CD4-positive, alpha-beta T cell treated with Interferon gamma for 1 hour (primary cell): ENCODE data around the gene PTPMT1.
"Not testable (repeated sequence)": the region's sequence is repeated elsewhere in the genome, so short reads cannot be mapped to it uniquely, and the experiment has no call there.

Source experiments
- DNase-seq: peaks from one replicate; pipeline ENCODE4 v3.0.0-alpha.2; 2020

Gene PTPMT1

DNA sequence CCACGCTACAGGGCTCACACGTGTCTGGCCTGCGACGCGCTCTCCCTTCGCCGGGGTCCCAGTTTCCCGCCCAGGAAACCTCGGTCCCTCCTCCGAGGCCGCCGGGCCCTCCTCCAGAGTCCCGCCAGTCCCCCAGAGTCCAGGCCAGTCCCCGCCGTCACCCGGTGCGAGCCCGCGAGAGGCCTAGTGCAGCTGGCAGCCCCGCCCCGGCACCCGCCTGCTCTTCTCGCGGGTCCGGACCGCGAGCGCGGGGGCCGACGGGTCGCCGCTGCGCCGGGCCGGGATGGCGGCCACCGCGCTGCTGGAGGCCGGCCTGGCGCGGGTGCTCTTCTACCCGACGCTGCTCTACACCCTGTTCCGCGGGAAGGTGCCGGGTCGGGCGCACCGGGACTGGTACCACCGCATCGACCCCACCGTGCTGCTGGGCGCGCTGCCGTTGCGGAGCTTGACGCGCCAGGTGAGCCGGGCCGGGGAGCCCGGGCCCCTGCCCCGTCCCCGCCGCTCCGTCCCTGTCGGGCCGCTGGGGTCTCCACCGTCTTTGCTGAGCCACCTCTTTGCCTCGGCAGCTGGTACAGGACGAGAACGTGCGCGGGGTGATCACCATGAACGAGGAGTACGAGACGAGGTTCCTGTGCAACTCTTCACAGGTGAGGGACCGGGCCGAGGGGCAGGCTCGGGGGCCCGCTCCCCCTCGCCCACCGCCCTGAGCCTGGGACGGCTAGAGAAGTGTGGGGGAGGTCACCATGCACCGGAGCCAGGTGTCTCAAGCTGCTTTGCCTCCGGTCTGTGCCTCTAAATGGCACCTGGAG lies at the start of gene PTPMT1:
TSS of gene PTPMT1 (plus strand) at position 260 of the 809 bp plus-strand sequence. CDS start at position 284, 24 bp downstream.
- DNase-seq = peak; percentile 63

GRCh38 chr11:47516155-47516554 lies 49.2 kb upstream of the PTPMT1 start:
- no peak for DNase-seq

GRCh38 chr11:47516984-47517853 lies 48.2 kb upstream of the PTPMT1 start:
- DNase-seq = no peak

- no peak for DNase-seq
Measured at GRCh38 chr11:47518212-47518964, 47.0 kb upstream of the PTPMT1 start.

DNA sequence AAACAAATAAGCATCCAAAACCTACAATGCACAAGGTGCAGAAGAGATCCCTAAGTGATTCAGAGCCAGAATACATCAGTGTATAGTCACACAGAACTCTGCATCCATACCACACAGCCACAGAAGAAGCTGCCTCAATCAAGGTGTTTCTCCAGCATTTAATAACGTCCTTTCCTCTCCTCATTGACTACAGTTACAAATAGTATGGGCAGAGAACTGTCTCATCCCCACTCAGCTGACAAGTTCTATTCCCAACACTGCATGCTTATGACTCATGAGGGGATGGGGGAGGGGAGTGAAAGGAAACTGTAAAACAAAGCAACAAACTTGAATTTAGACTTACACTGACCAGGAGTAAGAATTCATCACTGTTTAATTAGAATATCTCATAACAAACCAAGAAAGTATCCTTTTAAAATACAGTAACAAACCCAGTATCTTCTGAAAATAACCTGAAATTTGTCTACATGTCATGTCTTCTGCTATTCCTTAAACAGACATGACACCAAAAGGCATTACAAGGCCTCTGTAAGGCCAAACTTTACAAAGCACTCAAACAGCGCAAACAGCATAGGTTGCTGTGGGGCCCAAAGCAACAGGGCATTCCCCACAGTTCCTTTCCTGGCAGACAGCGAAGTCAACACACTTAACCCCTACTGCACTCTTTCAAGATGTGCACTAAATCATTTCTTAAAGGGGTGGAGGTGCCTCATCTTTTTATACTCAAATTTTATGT lies 41.7 kb upstream of the PTPMT1 start:
- DNase-seq = peak; percentile 37

DNA sequence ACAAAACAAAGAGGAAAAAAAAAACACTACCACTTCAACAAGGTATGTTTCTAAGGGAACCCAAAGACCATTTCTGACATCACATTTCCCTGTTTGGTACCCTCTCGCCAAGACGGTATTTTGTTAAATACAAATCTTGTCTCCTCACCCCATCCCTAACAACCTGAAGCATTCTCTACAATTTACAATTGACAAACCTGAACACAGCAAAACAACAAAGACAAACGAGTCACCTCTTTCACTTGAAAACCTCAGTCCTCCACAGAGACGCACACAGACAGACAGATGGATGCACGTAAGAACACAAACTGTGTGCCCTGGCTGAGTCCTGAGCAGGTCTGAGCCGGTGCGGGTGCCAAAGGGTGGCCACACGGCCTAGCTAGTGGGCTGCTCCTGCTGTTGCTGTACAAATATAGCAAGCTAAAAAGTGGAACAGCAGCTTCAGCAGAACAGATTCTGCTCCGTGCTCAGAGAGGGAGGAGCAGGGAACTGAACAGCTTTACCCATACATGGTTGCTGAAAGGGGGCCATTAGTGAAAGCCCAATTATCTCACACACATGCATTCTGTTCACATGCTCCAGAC lies 41.0 kb upstream of the PTPMT1 start:
- DNase-seq = peak; percentile 11

DNA sequence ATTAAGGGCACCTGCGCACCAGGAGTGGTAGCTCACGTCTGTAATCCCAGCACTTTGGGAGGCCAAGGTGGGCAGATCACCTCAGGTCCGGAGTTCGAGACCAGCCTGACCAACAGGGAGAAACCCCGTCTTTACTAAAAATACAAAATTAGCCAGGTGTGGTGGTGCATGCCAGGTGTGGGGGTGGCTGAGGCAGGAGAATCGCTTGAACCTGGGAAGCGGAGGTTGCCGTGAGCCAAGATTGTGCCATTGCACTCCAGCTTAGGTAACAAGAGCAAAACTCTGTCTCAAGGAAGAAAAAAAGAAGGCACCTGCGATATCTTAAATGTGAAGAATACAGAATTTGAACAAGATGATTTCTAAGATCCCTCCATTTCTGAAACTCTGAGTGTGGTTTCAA lies 39.4 kb upstream of the PTPMT1 start:
- DNase-seq = not testable (repeated sequence)

GRCh38 chr11:47527186-47527585 lies 38.2 kb upstream of the PTPMT1 start:
- no peak for DNase-seq

DNA sequence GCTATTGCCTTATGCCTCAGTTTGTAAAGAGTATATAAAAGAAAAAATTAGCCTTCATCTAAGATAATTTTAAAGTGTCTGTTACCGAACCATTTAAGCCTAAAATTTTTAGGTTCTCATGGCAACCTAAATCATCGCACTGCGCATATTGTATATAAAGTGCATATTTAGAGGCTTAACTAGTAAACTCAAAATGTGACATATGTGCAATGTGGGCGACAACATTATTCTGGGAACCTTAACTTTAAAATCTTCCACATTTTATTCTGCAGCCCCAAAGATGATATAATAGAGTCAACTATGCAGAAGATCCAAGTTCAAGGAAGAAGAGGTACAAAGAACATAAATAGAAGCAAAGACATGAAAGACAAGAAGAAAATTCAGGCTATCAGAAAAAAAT lies 35.4 kb upstream of the PTPMT1 start:
- no peak for DNase-seq

DNA sequence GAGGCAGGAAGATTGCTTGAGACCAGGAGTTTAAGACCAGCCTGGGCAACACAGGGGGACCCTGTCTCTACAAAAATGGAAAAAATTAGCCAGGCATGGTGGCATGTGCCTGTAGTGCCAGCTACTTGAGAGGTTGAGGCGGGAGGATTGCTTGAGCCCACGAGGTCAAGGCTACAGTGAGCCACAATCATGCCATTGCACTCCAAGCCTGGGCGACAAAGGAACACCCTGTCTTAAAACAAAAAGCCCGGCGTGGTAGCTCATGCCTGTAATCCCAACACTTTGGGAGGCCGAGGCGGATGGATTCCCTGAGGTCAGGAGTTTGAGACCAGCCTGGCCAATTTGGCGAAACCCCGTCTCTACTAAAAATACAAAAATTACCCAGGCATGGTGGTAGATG lies 34.7 kb upstream of the PTPMT1 start:
- not testable (repeated sequence) for DNase-seq

- no peak for DNase-seq
Measured at GRCh38 chr11:47531666-47532065, 33.7 kb upstream of the PTPMT1 start.

DNA sequence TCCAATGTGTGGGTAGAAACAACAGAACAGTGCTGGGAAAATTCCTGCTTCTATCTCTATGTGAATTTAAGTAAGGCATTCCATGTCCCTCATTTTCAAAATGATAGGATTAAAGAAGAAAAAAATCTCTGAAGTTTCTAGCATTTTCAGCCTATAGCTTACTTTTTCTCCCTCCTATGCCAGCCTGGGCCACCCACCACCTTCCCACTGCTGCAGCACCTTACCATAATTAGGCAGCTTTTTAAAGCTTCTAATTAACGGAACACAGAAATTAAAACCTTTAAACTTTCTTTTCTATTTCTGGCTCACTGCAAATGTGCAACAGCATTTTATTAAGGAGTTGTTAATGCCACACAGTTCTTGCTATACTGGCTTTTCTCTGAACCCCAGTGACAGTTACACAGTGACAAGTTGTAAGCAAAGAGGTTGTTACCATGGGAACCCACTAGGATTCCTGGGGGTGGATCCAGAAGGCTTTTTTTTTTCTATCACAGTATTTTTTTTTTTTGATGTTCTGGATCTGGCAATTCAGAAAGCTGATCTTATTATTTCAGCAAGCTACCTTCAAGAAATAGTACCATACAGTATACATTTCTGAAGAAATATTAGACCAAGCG lies 32.7 kb upstream of the PTPMT1 start:
- DNase-seq = no peak

DNA sequence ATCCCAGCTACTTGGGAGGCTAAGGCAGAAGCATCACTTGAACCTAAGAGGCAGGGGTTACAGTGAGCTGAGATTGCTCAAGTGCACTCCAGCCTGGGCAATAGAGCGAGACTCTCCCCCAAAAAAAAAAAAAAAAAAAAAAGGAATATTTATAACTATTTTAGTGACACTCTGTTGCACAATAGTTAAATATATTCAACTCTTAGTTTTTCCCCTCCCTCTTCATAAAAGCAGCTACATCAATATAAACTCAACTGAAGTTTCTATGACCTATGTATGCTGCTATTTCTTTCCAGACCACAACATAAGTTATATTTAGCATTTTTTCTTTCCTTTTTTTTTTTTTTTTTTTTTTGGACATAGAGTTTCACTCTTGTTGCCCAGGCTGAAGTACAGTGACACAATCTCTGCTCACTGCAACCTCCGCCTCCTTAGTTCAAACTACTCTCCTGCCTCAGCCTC lies 31.7 kb upstream of the PTPMT1 start:
- DNase-seq = no peak

DNA sequence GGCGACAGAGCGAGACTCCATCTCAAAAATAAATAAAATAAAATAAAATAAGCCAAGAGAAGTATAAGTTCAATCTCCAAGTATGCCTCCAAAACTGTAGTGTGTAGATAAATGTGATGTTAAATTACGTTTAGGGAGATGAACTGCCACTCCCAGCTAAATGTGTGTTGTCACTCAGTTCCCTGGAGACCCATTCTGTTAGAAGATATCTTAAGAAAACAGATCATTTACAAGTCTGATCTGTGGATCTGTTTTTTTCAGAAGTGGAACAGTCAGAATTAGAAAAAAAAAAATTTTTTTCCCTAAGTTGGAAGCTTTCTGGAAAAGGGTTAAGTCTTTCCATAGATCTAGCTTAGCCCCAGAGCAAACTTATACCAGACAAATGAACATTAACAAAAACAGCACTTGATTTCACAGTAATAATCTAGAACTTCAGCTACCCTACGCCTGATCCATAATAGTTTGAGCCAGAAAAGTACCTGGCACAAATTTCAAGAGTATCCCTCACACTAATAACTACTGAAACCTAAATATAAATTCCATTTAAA lies 30.6 kb upstream of the PTPMT1 start:
- no peak for DNase-seq

DNA sequence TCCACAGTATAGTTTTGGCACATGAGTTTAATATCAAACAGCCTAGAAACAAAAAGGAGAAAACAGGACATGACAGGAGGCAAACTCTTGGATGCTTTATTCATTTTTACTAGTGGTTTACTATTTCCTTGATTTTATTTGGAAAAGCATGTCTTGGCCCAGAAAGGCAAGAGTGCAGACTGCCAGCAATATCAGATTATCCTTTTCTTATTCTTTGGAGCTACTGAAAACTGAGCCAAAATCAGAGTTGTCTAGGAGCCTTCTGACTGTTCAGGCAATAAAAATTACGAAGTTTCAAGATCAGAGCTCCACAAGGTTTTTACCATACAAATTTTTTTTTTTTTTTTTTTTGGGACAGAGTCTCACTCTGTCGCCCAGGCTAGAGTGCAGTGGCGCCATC lies 28.5 kb upstream of the PTPMT1 start:
- no peak for DNase-seq

DNA sequence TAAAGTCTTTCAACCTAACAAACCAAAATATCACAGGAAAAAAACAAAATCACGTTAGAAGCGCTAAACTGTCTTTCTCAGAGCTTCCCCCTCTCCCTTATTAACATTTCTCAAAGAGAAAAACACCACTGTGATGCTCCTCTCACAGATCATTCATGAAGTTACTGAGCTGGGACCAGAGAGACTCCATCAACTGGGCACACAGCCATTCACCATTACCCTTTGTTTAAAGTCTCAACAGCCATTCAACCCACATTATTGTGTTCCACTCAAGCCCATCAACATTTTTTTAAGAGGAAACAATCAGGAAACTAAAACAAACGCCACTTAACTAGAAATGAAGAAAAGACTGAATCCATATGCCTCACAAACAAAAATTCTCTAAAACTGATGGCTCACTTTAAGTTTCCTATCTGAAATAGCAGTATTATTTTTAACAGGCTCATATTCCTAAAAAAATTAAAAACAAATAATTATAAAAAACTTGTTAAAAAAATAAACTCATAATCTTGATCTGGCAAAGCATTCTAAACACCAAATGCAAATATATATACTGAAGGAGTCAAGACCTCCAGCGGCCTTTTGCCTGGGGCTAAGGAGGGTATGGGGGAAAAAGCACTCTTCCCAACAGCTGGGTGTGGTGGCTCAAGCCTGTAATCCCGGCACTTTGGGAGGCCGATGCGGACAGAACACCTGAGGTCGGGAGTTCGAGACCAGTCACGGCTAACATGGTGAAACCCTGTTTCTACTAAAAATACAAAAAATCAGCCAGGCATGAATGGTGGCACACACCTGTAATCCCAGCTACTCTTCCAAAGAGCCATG lies 26.4 kb upstream of the PTPMT1 start:
- DNase-seq = no peak

DNA sequence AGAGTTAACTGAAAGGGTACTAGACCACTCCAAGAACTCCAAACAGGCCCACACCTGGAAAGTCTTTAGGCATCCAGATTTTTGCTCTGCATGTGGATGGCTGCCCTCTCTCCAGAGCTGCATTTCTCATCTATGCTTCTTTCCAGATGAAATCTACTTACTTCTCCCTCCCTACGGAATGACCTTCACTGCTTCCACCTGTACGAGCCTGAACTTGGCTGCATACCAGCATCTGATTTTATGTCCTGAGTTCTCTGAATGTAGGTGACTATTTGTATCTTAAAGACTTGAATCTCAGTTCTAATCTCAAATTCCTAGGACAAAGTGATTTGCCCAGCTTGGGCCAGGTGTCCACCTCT lies 25.7 kb upstream of the PTPMT1 start:
- no peak for DNase-seq

- DNase-seq = no peak
Measured at GRCh38 chr11:47541070-47541469, 24.3 kb upstream of the PTPMT1 start.

- DNase-seq = no peak
Measured at GRCh38 chr11:47545298-47545697, 20.1 kb upstream of the PTPMT1 start.

DNA sequence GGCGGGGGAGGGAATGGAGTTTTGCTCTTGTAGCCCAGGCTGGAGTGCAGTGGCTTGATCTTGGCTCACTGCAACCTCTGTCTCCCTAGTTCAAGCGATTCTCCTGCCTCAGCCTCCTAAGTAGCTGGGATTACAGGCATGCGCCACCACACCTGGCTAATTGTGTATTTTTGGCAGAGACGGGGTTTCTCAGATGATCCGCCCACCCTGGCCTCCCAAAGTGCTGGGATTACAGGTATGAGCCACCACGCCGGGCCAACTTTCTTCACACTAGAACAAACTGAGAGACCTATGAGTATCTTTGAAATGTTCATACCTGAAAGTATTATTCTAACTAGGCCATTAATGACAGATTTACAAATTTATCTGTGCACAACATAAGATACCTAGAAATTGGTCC lies 19.1 kb upstream of the PTPMT1 start:
- not testable (repeated sequence) for DNase-seq
